GOT3 (cell line): ENCODE results near the gene HDAC2.
"Not testable (repeated sequence)": the region's sequence is repeated elsewhere in the genome, so short reads cannot be mapped to it uniquely, and the experiment has no call there.

Experiments used
- DNase-seq: peaks from one replicate; lab custom pipeline; 2025; ENCODE audit warnings: mixed read lengths; lab: John Stamatoyannopoulos, UW

HDAC2 gene

DNA sequence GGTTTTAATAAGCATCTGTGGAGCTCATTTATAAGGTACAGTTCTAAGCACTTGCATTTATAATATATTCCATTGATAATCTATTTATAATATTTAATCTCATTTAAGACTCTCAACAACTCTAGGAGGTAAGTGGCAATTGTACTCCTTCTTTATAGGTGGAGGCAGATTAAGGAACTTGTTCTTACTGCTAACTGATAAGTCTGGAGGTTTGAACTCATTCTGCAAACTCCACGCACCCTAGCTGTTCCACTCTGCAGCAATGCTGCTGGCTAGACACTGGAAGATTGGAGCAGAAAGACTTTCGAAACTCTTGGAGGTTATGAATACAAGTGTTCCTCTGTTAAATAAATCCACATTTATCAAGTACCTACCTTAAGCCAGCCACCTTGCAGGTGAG is 793 bp upstream of the HDAC2 start:
- DNase-seq = no peak

DNA sequence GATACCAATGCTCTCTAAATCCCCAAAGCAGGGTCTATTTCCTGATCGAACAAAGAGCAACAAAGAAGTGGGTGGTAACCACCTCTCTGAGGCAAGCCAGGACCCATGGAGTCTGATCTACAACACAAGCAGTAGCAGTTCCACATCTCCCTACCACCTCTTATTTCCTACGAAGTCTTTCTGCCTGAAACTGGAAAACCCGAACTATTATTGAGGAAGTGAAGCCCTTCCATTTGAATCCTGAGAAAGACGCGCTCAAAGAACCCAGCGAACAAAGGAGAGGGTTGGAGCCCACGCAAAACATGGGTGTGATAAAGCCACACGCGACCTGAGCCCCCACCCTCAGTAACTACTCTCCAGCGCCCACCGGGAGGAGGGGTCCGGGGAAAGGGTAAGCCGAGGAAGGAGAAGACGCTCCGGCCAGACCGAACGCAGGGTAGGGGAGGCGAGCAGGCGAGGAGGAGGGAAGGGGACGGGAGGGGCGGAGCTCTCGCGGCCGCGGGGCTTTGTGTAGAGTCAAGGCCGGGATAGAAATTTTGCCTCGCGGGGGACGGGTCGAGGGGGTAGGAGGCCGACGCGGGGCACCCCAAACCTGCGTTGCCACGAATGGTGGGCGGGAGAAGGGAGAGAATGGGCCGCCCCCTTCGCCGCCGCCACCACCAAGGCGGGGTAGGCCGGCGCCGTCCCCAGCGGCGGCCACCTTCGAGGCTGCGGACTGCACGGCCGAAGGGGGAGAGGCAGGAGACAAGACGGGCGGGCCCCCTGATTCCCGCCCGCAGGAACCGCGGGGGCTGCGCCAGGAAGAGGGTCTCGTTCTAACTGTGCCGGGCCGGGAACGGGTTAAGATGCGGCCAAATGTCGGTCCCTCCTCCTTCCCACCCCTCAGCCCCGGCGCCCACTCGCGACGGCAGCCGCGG is 802 bp downstream of the HDAC2 start:
- DNase-seq = no peak

DNA sequence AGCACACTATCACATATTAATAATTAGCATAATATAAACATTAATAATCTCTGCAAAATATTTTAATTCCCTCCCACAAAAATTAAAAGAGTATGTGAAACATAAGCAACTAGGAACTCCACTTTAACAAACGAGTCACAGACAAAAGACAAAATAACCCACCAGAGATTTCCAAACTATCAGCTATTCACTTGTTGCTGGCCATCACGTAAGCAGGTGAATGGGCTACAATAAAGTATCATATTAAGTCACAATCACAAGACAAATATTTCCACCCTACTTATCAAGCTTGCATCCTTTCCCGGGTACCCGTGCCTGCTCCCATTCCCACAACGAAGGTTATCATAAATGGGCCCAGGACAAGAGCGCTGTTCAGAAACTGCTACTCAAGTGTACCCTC is 2.5 kb downstream of the HDAC2 start:
- no peak for DNase-seq

DNA sequence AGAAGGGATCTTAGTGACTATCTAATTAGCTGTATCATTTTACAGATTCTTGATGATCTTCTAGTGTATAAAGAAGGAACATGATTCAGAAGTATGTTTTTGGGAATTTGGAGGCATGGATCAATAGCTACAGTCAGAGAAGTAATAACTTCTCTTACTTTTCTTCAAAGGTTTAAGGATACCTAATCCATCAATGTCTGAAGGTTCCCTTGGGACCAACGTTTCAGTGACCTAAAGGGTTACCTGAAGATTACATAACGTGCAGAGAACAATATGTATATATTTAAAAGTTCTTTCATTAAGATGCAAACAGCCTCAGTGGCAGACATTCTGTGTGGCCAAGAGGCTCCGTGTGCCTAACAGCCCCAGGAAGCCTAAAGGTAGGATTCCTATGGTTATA is 3.2 kb downstream of the HDAC2 start:
- no peak for DNase-seq

DNA sequence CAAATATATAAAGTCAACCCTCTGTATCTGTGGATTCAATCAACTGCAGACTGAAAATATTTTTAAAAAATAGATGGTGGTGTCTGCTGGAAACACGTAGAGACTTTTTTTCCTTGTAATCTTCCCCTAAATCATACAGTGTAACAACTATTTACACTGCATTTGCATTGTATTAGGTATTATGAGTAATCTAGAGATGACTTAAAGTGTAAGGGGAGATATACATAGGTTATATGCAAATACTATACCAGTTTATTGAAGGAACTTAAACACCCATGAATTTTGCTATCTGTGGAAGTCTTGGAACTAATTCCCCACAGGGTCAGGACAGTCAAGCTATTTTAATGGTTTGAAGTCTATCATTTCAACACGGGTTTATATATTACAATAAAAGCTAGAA is 10.2 kb downstream of the HDAC2 start:
- no peak for DNase-seq

DNA sequence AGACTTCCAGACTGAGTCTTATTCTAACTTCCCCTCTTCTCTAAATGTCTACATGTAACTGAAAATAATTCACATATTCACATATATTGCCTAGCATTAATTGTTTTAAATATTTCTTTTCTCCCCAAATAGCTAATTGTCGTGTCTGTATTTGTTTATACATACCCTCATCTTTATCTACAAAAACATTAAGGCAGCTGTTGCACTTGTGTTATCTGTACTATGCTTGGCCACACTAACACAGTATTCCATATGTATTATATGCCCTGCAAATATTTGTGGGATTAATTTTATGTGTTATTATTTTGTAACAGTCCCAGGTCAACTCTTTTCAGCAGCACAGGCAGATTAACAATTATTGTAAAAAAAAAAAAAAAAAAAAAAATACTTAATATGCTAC is 11.7 kb downstream of the HDAC2 start:
- no peak for DNase-seq

DNA sequence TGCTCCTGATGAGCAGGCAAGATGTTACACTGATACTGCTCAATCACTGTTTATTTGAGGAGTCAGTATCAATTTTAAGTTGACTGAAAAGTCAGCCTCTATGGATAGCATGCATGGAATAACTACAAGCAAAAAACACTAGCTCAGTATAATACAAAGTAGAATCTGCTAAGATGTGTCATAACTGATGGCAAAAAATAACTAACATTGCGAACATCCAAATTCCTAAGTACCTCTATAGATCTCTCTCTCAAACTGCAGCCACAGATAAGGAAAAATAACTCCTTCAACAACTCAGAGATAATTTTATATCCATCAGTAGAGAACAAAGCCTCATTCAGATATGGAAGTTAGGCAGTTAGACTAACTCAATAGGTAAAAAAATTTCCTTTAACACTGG is 16.3 kb downstream of the HDAC2 start:
- DNase-seq = no peak

DNA sequence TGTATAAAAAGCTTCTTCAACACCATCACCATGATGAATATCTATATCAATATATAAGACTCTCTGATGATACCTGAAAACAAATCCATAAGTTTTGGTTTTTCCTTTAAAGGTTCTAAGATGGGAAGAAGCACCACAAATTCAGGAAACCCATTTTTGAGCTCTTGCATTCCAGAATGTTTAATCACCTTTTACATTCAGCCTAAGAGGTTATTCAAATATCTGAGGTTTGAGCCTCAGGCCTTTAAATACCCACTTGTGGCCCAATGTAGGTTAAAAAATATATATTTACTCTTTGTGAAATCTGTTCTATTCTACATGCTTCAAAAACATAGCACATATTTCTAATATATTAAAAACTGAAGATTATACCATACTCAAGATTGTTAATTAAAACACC is 17.6 kb downstream of the HDAC2 start:
- DNase-seq = no peak

DNA sequence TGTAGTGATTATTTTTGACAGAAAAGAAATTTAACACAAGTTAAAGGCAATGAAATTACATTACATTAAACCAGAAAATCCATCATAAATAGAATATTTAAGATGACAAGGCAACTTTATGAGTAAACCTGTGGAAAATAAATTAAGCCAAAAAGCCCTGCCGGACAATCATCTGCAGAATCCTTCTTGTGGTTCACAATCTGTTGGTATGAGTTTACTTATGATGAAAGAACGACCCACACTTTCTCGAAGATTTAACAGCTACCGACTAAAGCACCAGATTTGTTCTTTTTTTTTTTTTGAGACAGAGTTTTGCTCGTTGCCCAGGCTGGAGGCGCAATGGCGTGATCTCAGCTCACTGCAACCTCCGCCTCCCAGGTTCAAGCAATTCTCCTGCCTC is 21.4 kb downstream of the HDAC2 start:
- no peak for DNase-seq

DNA sequence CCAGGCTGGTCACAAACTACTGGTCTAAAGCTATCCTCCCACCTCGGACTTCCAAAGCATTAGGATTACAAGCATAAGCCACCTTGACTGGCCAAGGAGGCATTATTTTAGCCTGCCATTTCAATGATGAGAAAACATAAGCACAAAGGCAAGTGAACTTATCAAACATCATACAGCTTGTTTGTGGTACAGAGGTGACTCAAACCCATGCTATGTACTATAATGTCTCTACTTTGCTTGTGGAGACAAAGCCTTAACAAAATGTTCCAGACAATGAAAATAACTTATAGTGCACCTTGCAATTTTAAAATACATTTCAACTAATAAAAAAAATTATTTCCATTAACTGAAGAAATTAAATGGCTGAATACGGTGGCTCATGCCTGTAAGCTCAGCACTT is 26.2 kb downstream of the HDAC2 start:
- no peak for DNase-seq

DNA sequence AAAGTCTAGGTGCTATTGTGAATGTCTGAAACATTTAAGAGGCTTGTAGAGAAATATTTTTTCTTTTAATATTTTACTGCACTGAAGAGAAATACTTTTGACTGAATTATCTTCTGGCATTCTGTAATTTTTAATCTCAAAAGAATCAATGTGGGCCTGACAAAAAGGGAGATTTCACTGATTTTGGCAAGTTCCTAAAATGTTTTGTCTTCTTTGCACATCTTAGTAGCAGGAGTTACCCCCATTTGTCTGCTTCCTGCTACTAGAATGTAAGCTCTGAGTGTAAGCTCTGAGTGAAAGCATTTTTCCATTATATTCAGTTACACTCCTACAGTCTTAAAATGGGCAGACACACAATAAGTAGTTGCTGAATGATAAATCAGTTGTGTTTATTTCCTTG is 31.1 kb downstream of the HDAC2 start:
- no peak for DNase-seq

DNA sequence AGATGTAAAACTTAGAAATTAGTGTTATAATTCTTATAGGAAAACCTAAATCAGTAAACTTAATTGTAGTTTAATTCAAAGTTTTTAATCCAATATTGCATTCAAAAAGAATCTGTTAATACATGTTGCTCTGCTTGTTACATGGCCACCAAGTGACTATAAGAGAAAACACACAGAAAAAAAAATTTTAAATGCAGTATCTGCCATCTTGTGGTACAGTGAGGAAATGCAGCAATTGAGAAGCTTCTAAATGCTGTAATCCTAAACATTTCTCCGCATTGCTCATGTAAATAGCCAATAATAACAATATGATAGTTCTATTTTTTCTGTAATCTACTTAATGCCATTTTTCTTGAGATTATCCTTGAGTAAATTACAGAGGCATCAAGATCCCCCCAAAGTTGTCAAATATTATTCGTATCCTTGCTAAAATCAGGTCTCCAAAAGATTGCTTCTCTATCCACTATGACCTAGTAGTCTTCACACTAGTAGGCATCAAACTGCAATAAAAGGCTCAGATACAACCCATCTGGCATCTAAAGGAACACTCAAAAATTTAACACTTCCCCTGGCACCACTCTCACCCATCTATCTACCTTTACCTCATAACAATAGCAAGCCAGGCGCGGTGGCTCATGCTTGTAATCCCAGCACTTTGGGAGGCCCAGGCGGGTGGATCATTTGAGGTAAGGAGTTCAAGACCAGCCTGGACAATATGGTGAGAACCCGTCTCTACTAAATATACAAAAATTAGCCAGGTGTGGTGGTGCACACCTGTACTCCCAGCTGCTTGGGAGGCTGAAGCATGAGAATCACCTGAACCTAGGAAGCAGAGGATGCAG is 34.6 kb downstream of the HDAC2 start:
- no peak for DNase-seq

DNA sequence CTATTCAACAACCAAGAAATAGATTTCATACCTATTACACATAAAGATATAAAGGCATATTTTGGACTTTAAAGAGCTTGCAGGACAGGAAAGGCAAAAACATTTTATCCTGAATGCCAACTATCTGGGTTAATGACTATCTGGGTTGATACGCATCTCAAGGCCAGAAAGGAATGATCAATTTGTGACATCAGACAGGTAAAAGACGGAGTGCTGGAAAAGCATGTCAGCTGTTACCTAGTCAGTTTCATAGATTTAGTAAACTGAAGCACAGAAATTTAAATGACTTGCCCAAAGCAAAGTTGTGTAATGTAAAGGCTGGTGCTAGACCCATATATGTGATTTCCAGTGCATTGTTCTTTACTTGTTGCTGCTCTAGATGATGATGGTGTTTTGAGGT is 36.8 kb downstream of the HDAC2 start:
- DNase-seq = no peak

DNA sequence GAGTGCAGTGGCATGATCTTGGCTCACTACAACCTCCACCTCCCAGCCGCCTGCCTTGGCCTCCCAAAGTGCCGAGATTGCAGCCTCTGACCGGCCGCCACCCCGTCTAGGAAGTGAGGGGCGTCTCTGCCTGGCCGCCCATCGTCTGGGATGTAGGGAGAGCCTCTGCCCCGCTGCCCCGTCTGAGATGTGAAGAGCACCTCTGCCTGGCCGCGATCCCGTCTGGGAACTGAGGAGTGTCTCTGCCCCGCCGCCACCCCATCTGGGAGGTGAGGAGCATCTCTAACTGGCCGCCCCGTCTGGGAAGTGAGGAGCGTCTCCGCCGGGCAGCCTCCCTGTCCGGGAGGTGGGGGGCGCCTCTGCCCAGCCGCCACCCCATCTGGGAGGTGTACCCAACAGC is 39.0 kb downstream of the HDAC2 start:
- DNase-seq = not testable (repeated sequence)

DNA sequence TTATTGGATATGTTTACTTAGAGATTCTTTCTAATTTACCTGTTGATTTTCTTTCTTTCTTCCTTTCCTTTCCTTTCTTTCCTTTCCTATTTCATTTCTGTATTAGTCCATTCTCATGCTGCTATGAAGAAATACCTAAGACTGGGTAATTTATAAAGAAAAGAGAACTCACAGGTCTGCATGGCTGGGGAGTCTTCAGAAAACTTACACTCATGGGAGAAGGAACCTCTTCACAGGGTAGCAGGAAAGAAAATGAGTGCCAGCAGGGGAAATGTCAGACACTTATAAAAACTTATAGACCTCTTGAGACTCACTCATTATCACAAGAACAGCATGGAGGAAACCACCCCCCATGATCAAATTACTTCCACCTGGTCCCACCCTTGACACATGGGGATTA is 40.8 kb downstream of the HDAC2 start:
- DNase-seq = no peak

DNA sequence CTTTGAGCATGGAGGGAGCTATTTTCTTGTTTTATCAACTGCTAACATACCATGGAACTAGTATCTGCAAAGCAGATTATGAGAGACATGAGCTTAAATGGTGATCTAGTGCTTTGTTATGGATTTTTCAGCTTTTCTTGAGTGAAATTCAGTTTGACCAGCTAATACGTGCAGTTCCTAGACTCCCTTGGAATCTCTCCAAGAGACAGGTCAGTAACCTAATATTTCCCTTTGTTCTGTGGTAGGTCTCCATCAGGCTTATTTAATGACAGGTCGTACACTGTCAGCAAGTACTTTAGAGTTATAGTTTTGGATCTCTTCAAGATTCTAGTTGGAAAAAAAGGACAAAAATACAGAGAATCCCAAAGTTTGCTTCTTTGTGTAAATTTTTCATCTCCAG is 43.9 kb downstream of the HDAC2 start:
- DNase-seq = no peak

DNA sequence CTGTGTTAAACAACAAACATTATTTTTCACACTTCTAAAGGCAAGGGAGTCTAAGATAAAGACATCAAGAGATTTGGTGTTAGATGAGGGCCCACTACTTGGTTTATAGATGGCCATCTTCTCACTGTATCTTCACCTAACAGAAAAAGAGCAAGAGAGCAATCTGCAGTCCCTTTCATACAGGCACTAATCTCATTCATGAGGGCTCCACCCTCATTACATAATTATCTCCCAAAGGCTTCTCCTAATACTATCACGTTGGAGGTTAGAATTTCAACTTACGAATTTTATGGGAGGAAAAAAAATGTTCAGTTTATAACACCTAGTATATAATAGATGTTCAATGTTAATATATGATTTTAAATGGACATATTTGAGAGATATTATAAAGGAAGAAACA is 45.6 kb downstream of the HDAC2 start:
- no peak for DNase-seq

DNA sequence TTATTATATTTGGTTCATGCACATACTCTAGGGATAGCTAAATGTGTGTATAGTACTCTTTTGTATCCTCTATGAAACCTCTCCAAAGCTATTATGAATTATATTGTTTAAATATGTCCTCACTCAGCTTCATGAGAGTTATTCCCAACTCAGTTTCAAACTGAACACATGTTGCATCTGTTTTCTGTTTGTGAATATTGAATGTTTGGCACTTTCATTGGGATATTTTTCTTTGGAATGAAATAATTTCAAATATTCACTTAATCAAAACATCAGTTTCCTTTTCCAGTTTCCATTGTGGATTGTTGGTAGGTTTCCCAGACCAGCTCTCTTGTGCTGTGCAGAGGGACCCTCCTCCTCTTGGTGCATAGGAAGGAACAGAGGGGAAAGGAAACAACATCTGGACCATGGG is 46.6 kb downstream of the HDAC2 start:
- no peak for DNase-seq

DNA sequence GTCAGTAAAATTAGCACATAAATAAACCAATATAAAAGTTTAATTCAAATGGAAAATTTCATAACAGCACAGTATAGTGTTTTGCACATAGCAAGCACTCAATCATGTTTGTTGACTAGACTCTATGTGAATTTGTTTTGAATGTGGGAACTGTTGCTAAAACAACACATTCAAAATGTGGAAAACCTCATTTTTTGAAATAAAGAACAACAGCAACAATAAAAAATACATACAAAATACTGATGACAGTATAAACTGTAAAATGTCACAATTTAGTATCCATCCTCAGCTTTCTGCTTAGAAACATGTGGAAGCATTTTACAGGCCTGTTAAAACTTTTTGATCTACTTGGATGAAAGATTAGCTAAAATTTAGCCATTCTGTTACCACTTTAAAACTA is 47.4 kb downstream of the HDAC2 start:
- no peak for DNase-seq

DNA sequence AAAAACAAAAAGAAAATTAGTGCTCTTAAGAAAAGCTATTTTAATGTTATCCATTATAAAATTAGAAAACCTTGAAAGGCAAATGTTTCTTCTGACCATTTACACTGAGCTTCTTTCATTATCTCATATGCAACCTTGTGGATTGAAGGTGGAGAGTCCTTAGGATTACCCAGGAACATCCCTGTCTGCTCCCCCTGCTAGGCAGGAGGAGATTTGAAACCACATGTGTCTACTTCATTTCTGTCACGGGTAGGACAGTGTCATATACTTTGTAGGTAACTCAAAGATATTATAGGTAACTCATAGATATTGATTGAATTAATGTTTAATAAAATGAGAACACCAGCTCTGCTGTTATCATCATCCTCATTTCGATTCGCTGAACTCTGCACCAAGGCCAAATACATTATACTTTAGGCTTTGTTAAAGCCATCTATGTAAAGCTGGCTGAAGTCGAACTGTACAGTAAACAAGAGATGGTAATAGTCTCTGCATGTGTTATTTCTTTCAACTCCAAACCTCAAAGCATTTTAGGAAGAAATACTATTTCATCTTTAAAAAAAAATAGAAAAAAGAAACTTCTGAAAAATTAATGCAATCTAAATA is 49.5 kb downstream of the HDAC2 start:
- no peak for DNase-seq

DNA sequence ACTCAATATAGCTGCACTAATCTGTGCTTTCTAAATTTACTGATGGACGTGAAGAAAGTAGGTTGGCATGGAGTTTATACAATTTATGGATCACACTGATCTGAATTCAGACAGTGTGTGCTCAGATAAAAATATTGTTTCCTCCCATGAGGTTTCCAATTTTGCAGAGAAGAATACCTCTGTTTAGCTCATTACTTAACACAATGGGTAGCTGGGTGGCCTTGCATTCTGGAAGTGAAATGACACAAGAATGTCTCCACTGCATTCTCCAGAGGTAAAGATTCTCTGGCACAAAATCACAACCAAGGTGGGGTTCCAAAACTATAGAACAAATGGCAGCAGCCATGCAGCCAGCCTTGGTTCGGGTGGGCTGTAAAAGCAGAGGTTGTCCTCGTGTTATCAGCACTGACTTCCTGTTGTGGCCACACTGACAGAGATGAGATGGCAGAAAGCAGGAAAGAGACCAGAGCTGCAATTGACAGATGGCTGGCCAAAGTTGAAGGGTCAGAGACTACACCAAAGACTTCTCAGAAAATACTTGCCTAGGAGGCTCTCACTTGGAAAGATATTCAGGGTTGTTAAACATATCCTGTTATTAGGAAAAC is 50.2 kb downstream of the HDAC2 start:
- DNase-seq = no peak

DNA sequence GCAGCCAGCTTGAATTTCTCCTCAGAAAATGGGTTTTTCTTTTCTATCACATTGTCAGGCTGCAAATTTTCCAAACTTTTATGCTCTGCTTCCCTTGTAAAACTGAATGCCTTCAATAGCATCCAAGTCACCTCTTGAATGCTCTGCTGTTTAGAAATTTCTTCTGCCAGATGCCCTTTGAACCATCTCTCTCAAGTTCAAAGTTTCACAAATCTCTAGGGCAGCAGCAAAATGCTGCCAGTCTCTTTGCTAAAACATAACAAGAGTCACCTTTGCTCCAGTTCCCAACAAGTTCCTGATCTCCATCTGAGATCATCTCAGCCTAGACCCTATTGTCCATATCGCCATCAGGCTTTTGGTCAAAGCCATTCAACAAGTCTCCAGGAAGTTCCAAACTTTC is 60.7 kb downstream of the HDAC2 start:
- DNase-seq = not testable (repeated sequence)
